Measurements from ENCODE around the gene CXCL14. TPM values are rescaled to one million over a fixed set of nuclear protein-coding genes. Genes with fewer than 3 reads are reported as not detected.

The CXCL14 gene
- total RNA-seq, 1 donor from 2014 or later: 0.26 TPM

DNA sequence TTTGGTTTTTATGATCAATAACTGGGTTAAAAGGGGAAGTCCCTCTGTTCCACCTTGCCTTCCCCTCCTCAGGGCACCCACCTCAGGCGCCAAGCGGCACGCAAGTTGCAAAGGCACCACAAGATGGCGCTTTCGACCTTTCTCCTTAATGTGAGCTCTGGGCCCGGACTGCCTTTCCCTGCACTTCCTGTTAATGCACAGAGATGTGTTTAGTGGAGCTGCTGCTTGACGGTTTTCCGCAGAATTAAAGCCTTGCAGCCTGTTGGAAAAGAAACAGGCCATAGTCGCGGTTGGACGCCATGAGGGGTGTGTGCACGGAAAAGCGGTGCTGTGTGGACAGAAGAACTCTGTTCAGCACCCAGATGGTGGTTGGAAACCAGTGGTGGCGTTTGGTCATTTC is 17.9 kb downstream of the CXCL14 start:
- DNase-seq (ENCODE audit: low read depth) (peak; percentile 57), FAIRE-seq (peak; percentile 58)
- TF ChIP-seq, protein P1, sequence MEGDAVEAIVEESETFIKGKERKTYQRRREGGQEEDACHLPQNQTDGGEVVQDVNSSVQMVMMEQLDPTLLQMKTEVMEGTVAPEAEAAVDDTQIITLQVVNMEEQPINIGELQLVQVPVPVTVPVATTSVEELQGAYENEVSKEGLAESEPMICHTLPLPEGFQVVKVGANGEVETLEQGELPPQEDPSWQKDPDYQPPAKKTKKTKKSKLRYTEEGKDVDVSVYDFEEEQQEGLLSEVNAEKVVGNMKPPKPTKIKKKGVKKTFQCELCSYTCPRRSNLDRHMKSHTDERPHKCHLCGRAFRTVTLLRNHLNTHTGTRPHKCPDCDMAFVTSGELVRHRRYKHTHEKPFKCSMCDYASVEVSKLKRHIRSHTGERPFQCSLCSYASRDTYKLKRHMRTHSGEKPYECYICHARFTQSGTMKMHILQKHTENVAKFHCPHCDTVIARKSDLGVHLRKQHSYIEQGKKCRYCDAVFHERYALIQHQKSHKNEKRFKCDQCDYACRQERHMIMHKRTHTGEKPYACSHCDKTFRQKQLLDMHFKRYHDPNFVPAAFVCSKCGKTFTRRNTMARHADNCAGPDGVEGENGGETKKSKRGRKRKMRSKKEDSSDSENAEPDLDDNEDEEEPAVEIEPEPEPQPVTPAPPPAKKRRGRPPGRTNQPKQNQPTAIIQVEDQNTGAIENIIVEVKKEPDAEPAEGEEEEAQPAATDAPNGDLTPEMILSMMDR (IDR thresholded peaks at IDR 0.05; ENCODE audit: insufficient read depth, low read length, severe bottlenecking): peak; percentile 95
- H3K4me3 ChIP-seq (ENCODE audit: low read depth, low read length): no peak overlapping the region
- H3K36me3 ChIP-seq (ENCODE audit: control insufficient read depth, insufficient read depth, low read length): no peaks in the 10 kb centered on the region
- H3K27me3 ChIP-seq (ENCODE audit: control insufficient read depth, insufficient read depth, low read length): peaks cover 5% of the 10 kb centered on the region

DNA sequence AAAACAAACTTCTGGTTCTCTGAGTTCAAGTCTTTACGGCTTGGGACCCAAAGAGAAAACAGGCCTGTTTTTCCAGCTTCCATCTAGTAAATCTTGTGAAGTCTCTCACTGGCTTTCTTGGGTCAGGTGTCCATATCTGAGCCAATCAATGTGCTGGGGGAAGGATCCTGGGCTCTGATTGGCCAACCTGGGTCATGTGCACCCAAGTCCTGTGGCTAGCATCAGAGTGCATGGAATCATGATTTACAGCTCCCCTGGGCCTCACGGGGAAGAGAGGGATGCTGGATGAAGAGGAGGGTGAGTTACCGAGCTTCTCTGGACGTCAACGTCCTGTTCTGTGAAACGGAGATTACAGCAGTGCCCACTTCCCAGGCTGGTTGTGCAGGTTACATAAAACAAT is 19.4 kb downstream of the CXCL14 start:
- DNase-seq (ENCODE audit: low read depth) (peak; percentile 34), FAIRE-seq (no peak)
- Histone ChIP-seq H3K4me3 (ENCODE audit: low read depth, low read length) (no peak overlapping the region), H3K36me3 (ENCODE audit: control insufficient read depth, insufficient read depth, low read length) (no peaks in the 10 kb centered on the region), H3K27me3 (ENCODE audit: control insufficient read depth, insufficient read depth, low read length) (peaks cover 5% of the 10 kb centered on the region)
- TF ChIP-seq, protein P1 (IDR thresholded peaks at IDR 0.05; ENCODE audit: insufficient read depth, low read length, severe bottlenecking): no peak

DNA sequence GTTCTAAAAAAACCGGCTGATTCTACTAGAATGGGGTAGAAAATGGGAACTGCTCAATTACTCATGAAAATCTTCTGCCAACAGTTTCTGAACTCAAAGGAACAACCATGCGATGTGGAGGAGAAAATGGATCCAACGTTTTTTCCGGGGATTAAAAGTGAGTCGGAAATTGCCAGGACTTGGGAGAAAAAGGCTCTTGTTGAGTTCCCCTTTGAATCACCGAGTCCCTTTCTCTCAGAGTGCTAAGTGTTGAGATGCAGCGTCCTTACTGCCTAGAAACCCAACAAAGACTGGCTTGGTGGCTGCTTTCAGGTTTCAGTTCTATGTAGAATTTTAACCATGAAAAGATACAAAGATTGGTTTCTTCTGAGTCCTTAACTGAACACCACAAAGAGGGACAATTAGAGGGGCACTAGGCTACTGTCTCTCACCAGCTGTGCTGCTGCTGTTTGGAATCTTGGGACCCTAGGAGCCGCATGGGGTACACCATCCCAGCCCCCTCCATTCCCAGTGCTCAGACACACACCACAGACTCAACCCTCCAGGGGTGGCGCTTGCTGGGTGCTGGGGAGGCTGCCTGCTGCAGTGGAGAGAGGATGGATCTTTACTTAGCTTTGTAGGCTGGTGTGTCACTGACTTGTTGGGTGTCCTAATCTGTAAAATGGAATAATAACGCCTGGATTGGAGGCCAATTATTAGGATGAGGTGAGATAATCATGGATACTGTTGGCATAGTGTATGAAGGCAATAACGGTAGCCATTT is 21.5 kb downstream of the CXCL14 start:
- H3K36me3 ChIP-seq (ENCODE audit: control insufficient read depth, insufficient read depth, low read length): no peaks in the 10 kb centered on the region
- DNase-seq (ENCODE audit: low read depth): no peak
- H3K4me3 ChIP-seq (ENCODE audit: low read depth, low read length): no peak overlapping the region
- no peak for FAIRE-seq
- TF ChIP-seq, protein P1 (IDR thresholded peaks at IDR 0.05; ENCODE audit: insufficient read depth, low read length, severe bottlenecking): no peak
- peaks cover 2% of the 10 kb centered on the region for H3K27me3 ChIP-seq (ENCODE audit: control insufficient read depth, insufficient read depth, low read length)

DNA sequence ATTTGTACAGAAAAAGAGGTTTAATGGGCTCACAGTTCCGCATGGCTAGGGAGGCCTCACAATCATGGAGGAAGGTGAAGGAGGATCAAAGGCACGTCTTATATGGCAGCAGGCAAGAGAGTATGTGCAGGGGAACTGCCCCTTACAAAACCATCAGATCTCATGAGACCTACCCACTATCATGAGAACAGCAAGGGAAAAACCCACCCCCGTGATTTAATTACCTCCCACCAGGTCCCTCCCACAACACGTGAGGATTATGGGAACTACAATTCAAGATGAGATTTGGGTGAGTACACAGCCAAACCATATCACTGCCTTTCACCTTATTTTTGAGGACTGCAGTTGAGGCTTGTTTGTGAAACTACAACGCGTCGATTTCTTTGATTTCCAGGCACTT is 22.2 kb downstream of the CXCL14 start:
- H3K27me3 ChIP-seq (ENCODE audit: control insufficient read depth, insufficient read depth, low read length): peaks cover 2% of the 10 kb centered on the region
- H3K36me3 ChIP-seq (ENCODE audit: control insufficient read depth, insufficient read depth, low read length): no peaks in the 10 kb centered on the region
- TF ChIP-seq, protein P1 (IDR thresholded peaks at IDR 0.05; ENCODE audit: insufficient read depth, low read length, severe bottlenecking): no peak
- DNase-seq (ENCODE audit: low read depth): no peak
- no peak overlapping the region for H3K4me3 ChIP-seq (ENCODE audit: low read depth, low read length)
- no peak for FAIRE-seq

DNA sequence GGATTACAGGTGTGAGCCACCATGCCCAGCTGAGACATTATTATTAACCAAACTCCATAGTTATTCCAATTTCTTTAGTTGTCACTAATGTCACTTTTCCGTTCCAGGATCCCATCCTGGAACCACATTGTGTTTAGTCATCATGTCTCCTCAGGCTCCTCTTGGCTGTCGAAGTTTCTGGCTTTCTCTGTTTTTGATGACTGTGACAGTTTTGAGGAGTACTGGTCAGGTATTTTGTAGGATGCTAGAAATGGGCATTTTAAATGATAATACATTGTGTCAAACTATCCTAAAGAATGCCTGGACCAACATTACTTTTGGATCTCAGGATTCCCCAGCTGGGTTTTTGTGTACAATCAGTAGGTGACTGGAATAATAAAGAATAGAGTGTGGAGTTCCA is 23.3 kb downstream of the CXCL14 start:
- H3K27me3 ChIP-seq (ENCODE audit: control insufficient read depth, insufficient read depth, low read length): peaks cover 2% of the 10 kb centered on the region

More for the DNA sequence above, 23.3 kb downstream of the CXCL14 start:
- TF ChIP-seq, protein P1 (IDR thresholded peaks at IDR 0.05; ENCODE audit: insufficient read depth, low read length, severe bottlenecking): no peak
- H3K4me3 ChIP-seq (ENCODE audit: low read depth, low read length): no peak overlapping the region
- FAIRE-seq (no peak), DNase-seq (ENCODE audit: low read depth) (no peak)
- H3K36me3 ChIP-seq (ENCODE audit: control insufficient read depth, insufficient read depth, low read length): no peaks in the 10 kb centered on the region

All from bronchial epithelial cell (primary cell).